Prostate gland (tissue), 2 donors: ENCODE results near the gene NRDC. TPM values are rescaled to one million over a fixed set of nuclear protein-coding genes. Genes with fewer than 3 reads are reported as not detected.

Experiments
- DNase-seq: peaks from one replicate; pipeline ENCODE4 v3.0.0-alpha.2; 2019; ENCODE audit warnings: low spot score
- H3K27ac ChIP-seq, 2 donors: fragments of 200-600 bp; sonication (generic); 2 replicates each; pipeline ENCODE4 v1.5.1; 2017 to 2019
- H3K27me3 ChIP-seq: fragments of 200-600 bp; sonication (generic); replicated peaks from 2 replicates; pipeline ENCODE4 v1.5.1; 2019; ENCODE audit not compliant: insufficient read depth
- H3K36me3 ChIP-seq, 2 donors: fragments of 200-600 bp; sonication (generic); 1 replicate in 1 of 2; 2 replicates in 1 of 2; pipeline versions ENCODE4 v1.5.1 to v1.8.1; 2017 to 2019
- H3K4me1 ChIP-seq: fragments of 200-600 bp; sonication (generic); replicated peaks from 2 replicates; pipeline ENCODE4 v1.5.1; 2019
- H3K4me3 ChIP-seq, 2 donors: fragments of 200-600 bp; sonication (generic); 2 replicates each; pipeline ENCODE4 v1.5.1; 2017 to 2019
- H3K9me3 ChIP-seq: fragments of 200-600 bp; sonication (generic); 2 replicates; pipeline ENCODE4 v1.5.1; 2017
- POLR2A ChIP-seq: fragments of 450-650 bp; IDR thresholded peaks from one replicate; pipeline ENCODE4 v1.6.1; 2016; ENCODE audit warnings: antibody characterized with exemption, mild to moderate bottlenecking
- POLR2AphosphoS5 ChIP-seq: sonication (generic); formaldehyde crosslinking; IDR thresholded peaks from one replicate; pipeline ENCODE4 v1.6.1; 2017; ENCODE audit warnings: antibody characterized with exemption
- WGBS: methylation state at CpG from one replicate; pipeline ENCODE4 v1.1.5; 2018; 5-methylcytosine and 5-hydroxymethylcytosine counted together
- intact Hi-C: fragments of 100-400 bp; cut with DNase I; formaldehyde crosslinking; loops from one replicate; pipeline ENCODE4 v1.14.2; 2022
- total RNA-seq, 2 donors: library from RNA; depleted of rRNA; stranded (reverse); fragments of >200 nt; gene quantifications; one replicate each; pipeline ENCODE4 v1.1.0, GENCODE V29; 2016
- TF ChIP-seq, protein P1 (sequence below), 4 experiments: fragments of 200-600 bp in 2 of 4; fragments of 450-650 bp in 2 of 4; sonication (generic) in 2 of 4; IDR thresholded peaks; 1 replicate in 3 of 4; 2 replicates in 1 of 4; pipeline ENCODE4 v1.5.1; 2016 to 2019; ENCODE audit warnings: antibody characterized with exemption in 4 of 4, mild to moderate bottlenecking in 2 of 4, moderate library complexity in 2 of 4

The NRDC gene
- total RNA-seq, 2 donors from 2014 or later = 48.5 to 67.7 TPM

GRCh38 chr1:51859735-51860134 lies 18.8 kb downstream of the NRDC start:
- intact Hi-C loops = no loop called here
- Histone ChIP-seq H3K4me3 (no peak overlapping the region), H3K27ac (no peak overlapping the region), H3K9me3 (no peaks in the 10 kb centered on the region), H3K27me3 (no peaks in the 10 kb centered on the region), H3K4me1 (no peaks in the 10 kb centered on the region), H3K36me3 (no peaks in the 10 kb centered on the region)
- TF ChIP-seq POLR2AphosphoS5 = no peak
- TF ChIP-seq, protein P1, sequence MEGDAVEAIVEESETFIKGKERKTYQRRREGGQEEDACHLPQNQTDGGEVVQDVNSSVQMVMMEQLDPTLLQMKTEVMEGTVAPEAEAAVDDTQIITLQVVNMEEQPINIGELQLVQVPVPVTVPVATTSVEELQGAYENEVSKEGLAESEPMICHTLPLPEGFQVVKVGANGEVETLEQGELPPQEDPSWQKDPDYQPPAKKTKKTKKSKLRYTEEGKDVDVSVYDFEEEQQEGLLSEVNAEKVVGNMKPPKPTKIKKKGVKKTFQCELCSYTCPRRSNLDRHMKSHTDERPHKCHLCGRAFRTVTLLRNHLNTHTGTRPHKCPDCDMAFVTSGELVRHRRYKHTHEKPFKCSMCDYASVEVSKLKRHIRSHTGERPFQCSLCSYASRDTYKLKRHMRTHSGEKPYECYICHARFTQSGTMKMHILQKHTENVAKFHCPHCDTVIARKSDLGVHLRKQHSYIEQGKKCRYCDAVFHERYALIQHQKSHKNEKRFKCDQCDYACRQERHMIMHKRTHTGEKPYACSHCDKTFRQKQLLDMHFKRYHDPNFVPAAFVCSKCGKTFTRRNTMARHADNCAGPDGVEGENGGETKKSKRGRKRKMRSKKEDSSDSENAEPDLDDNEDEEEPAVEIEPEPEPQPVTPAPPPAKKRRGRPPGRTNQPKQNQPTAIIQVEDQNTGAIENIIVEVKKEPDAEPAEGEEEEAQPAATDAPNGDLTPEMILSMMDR (IDR thresholded peaks at IDR 0.05) = no peak
- TF ChIP-seq POLR2A = no peak
- WGBS = 62% methylated on average over 2 of the region's 2 CpGs
- no peak for DNase-seq

DNA sequence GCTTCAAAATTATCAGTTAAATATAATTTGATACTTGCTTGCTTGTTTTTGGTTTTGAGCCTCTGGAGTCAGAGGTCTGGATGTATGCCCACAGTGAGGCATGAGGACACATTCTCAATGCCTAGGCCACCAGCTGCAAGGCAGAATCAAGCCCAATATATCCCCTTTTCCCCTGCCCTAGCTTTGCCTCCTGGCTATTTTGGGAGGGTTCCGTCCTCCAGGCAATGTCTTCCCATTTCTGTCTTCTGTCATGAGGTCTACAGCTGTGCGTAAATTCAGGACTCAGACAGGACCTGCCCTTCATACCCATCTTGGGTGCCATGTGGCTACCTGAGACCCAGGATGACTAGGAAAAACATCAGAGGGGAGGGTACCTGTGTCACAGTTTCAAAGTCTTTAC lies 19.2 kb downstream of the NRDC start:
- no peaks in the 10 kb centered on the region for H3K4me1 ChIP-seq
- 98% methylated on average over 2 of the region's 2 CpGs for WGBS
- no peaks in the 10 kb centered on the region for H3K27me3 ChIP-seq
- no peak for TF ChIP-seq POLR2AphosphoS5
- TF ChIP-seq, protein P1 (IDR thresholded peaks at IDR 0.05) = no peak
- no peak overlapping the region for H3K4me3 ChIP-seq
- H3K27ac ChIP-seq = no peak overlapping the region
- no peak for DNase-seq
- no peaks in the 10 kb centered on the region for H3K36me3 ChIP-seq
- intact Hi-C loops = no loop called here
- no peaks in the 10 kb centered on the region for H3K9me3 ChIP-seq

DNA sequence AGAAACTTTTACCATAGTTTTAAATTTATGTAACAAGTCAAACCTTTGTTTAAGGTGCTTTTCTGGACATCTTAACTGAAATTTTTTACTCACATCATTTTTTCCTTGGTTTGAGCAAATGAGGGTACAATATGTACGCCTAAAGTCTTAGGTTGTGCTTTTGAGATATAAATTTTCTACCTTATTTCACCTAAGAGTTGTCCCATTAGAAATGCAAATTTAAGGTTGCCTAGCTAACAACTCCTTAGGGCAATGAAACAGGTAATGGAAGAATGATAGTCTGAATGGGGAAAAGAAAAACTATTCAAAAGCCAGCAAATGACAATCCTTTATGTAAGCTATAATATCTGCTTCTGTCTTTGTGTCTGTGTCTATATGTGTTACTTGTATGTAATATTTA lies 19.6 kb downstream of the NRDC start:
- WGBS = 80% methylated on average over 1 of the region's 1 CpG
- TF ChIP-seq, protein P1 (IDR thresholded peaks at IDR 0.05) = no peak
- TF ChIP-seq POLR2A = no peak
- TF ChIP-seq POLR2AphosphoS5 = no peak
- no peak for DNase-seq
- Histone ChIP-seq H3K27ac (no peak overlapping the region), H3K4me3 (no peak overlapping the region), H3K27me3 (no peaks in the 10 kb centered on the region), H3K9me3 (no peaks in the 10 kb centered on the region), H3K4me1 (no peaks in the 10 kb centered on the region), H3K36me3 (no peaks in the 10 kb centered on the region)
- intact Hi-C loops = no loop called here

DNA sequence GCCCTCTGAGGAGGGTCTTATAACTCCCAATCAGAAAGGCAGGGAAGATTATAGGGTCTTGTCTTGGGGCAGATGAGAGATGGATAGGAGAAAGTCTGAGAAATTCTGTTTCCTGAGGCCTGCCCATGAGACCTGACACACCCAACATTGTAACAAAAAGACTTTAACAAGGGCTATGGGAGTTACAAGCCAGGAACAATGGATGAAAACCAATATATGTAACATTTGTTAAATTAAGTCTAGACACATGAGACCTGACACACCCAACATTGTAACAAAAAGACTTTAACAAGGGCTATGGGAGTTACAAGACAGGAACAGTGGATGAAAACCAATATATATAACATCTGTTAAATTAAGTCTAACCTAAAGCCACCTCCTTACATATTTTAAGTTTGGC lies 21.8 kb downstream of the NRDC start:
- Histone ChIP-seq H3K9me3 (no peaks in the 10 kb centered on the region), H3K4me3 (no peak overlapping the region), H3K27ac (no peak overlapping the region), H3K36me3 (no peaks in the 10 kb centered on the region), H3K27me3 (no peaks in the 10 kb centered on the region), H3K4me1 (no peaks in the 10 kb centered on the region)
- intact Hi-C loops = no loop called here
- TF ChIP-seq POLR2AphosphoS5 (no peak), POLR2A (no peak)
- TF ChIP-seq, protein P1 (IDR thresholded peaks at IDR 0.05) = no peak
- no peak for DNase-seq

DNA sequence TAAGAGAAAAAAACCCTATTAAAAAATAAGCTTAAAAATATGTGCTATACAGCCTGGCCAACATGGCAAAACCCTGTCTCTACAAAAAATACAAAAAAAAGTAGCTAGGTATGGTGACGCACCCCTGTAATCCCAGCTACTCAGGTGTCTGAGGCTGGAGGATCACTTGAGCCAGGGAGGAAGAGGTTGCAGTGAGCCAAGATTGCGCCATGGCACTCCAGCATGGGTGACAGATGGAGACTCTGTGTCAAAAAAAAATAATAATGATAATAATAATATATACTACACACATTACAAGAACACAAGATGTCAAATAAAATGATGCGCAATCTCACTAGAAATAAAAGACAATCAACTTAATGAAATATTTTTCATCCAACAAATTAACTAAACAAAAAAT lies 22.9 kb downstream of the NRDC start:
- Histone ChIP-seq H3K4me1 (peaks cover 2% of the 10 kb centered on the region), H3K9me3 (no peaks in the 10 kb centered on the region), H3K36me3 (no peaks in the 10 kb centered on the region), H3K27ac (no peak overlapping the region), H3K27me3 (no peaks in the 10 kb centered on the region), H3K4me3 (no peak overlapping the region)
- TF ChIP-seq POLR2AphosphoS5 = no peak
- TF ChIP-seq, protein P1 (IDR thresholded peaks at IDR 0.05) = no peak
- no peak for TF ChIP-seq POLR2A
- intact Hi-C loops = no loop called here
- 97% methylated on average over 3 of the region's 3 CpGs for WGBS
- DNase-seq = no peak
